A549 (cell line): ENCODE data around the gene HOXD9. TPM values are rescaled to one million over a fixed set of nuclear protein-coding genes. Genes with fewer than 3 reads are reported as not detected.

Source experiments
- ATAC-seq, 2 experiments: fragments of 200-7000 bp in 1 of 2; fragments of >200 bp in 1 of 2; cut with Nextera tagmentation in 1 of 2; cut with Tn5 transposase in 1 of 2; 3 replicates each; pipeline versions ENCODE4 v1.8.0 to v1.9.1; 2018 to 2020; ENCODE audit warnings: mild to moderate bottlenecking in 1 of 2, moderate library complexity in 1 of 2
- CTCF ChIA-PET: fragments of 300-600 bp; sonication (Branson Sonifier 250); formaldehyde crosslinking; extraction: SDS; loops from one replicate; lab custom pipeline; 2021; ENCODE audit warnings: antibody characterized with exemption, inconsistent platforms; lab: Yijun Ruan, JAX
- POLR2A ChIA-PET: fragments of 350-600 bp; formaldehyde crosslinking; extraction: SDS; loops from one replicate; lab custom pipeline; 2021; ENCODE audit warnings: antibody characterized with exemption, inconsistent platforms; lab: Yijun Ruan, JAX
- DNase-seq, 2 experiments: peaks; one replicate each; pipeline versions ENCODE4 v3.0.0 to v3.0.0-alpha.2; 2011 to 2016; ENCODE audit warnings: low read depth in 1 of 2, low spot score in 1 of 2
- FAIRE-seq: peaks from 2 replicates; lab custom pipeline; 2011; peaks lifted over from hg19 to GRCh38; lab: Jason Lieb, UNC
- H3K27ac ChIP-seq, 2 experiments: fragments of >200 bp; sonication (Bioruptor Twin); formaldehyde crosslinking; 3 replicates each; pipeline ENCODE4 v1.5.1; 2016 to 2017
- H3K4me1 ChIP-seq: fragments of >200 bp; sonication (Bioruptor Twin); formaldehyde crosslinking; 3 replicates; pipeline ENCODE4 v1.6.1; 2016
- H3K4me2 ChIP-seq: fragments of >200 bp; sonication (Bioruptor Twin); formaldehyde crosslinking; 3 replicates; pipeline ENCODE4 v1.6.1; 2016
- H3K4me3 ChIP-seq: fragments of >200 bp; sonication (Bioruptor Twin); formaldehyde crosslinking; 3 replicates; pipeline ENCODE4 v1.5.1; 2016
- H3K9me3 ChIP-seq: fragments of >200 bp; sonication (Bioruptor Twin); formaldehyde crosslinking; 3 replicates; pipeline ENCODE4 v1.6.1; 2016
- CBX2 ChIP-seq: fragments of 200-600 bp; sonication (generic); IDR thresholded peaks from 2 replicates; pipeline ENCODE4 v1.6.1; 2016; ENCODE audit warnings: low read depth, mild to moderate bottlenecking, borderline replicate concordance
- EHMT2 ChIP-seq: fragments of 200-600 bp; sonication (generic); IDR thresholded peaks from 2 replicates; pipeline ENCODE4 v1.6.1; 2016; ENCODE audit warnings: antibody characterized with exemption, low read depth, mild to moderate bottlenecking, moderate library complexity
- EP300 ChIP-seq, 2 experiments: fragments of >200 bp; sonication (Bioruptor Twin); formaldehyde crosslinking; IDR thresholded peaks; 2 replicates in 1 of 2; 3 replicates in 1 of 2; pipeline ENCODE4 v1.6.1; 2016 to 2017
- ESRRA ChIP-seq: fragments of 150-350 bp; IDR thresholded peaks from 2 replicates; pipeline ENCODE4 v1.6.1; 2014; ENCODE audit warnings: mild to moderate bottlenecking, low read length, borderline replicate concordance
- FOSB ChIP-seq: fragments of 250-450 bp; sonication (Bioruptor Pico); IDR thresholded peaks from 2 replicates; pipeline ENCODE4 v1.5.0; 2020; ENCODE audit warnings: mild to moderate bottlenecking, moderate library complexity
- FOXS1 ChIP-seq: fragments of 250-450 bp; sonication (Bioruptor Pico); IDR thresholded peaks from 2 replicates; pipeline ENCODE4 v1.5.0; 2020; ENCODE audit warnings: mild to moderate bottlenecking, moderate library complexity
- HOXB13 ChIP-seq: fragments of 250-450 bp; sonication (Bioruptor Pico); IDR thresholded peaks from 2 replicates; pipeline ENCODE4 v1.5.0; 2020; ENCODE audit warnings: low read depth, mild to moderate bottlenecking, moderate library complexity
- HOXB5 ChIP-seq: fragments of 250-450 bp; sonication (Bioruptor Pico); IDR thresholded peaks from 2 replicates; pipeline ENCODE4 v1.5.0; 2020; ENCODE audit warnings: mild to moderate bottlenecking, moderate library complexity
- JUN ChIP-seq, 2 experiments: fragments of >200 bp; sonication (Bioruptor Twin); formaldehyde crosslinking; IDR thresholded peaks; 2 replicates in 1 of 2; 3 replicates in 1 of 2; pipeline ENCODE4 v1.6.1; 2016 to 2017
- JUNB ChIP-seq: fragments of >200 bp; sonication (Bioruptor Twin); formaldehyde crosslinking; IDR thresholded peaks from 2 replicates; pipeline ENCODE4 v1.6.1; 2016
- KDM5A ChIP-seq: fragments of 200-600 bp; sonication (generic); IDR thresholded peaks from 2 replicates; pipeline ENCODE4 v1.6.1; 2016; ENCODE audit warnings: antibody characterized with exemption, mild to moderate bottlenecking
- MAFK ChIP-seq: fragments of 450-650 bp; IDR thresholded peaks from 2 replicates; pipeline ENCODE4 v1.6.1; 2014; ENCODE audit not compliant: partially characterized antibody
- MYC ChIP-seq: IDR thresholded peaks from 2 replicates; pipeline ENCODE4 v1.6.1; 2012; ENCODE audit warnings: mild to moderate bottlenecking, inconsistent platforms, low read length, improper control_type of control experiment, borderline replicate concordance
- NFE2L2 ChIP-seq: fragments of 150-350 bp; conservative IDR thresholded peaks from 2 replicates; pipeline ENCODE4 v1.6.1; 2014; ENCODE audit warnings: low read length
- NR3C1 ChIP-seq: fragments of >200 bp; sonication (Bioruptor Twin); formaldehyde crosslinking; IDR thresholded peaks from 3 replicates; pipeline ENCODE4 v1.6.1; 2017
- PHF8 ChIP-seq: fragments of 200-600 bp; sonication (generic); IDR thresholded peaks from 2 replicates; pipeline ENCODE4 v1.6.1; 2016; ENCODE audit warnings: low read depth, mild to moderate bottlenecking, antibody characterized with exemption, moderate library complexity, borderline replicate concordance
- POLR2A ChIP-seq: IDR thresholded peaks from 2 replicates; pipeline ENCODE4 v1.6.1; 2012; ENCODE audit warnings: mild to moderate bottlenecking, low read length
- RAD21 ChIP-seq, 2 experiments: fragments of >200 bp in 1 of 2; sonication (Bioruptor Twin) in 1 of 2; formaldehyde crosslinking in 1 of 2; IDR thresholded peaks in 1 of 2; conservative IDR thresholded peaks in 1 of 2; 2 replicates in 1 of 2; 3 replicates in 1 of 2; pipeline ENCODE4 v1.6.1; 2012 to 2018; ENCODE audit warnings: inconsistent platforms in 1 of 2
- RCOR1 ChIP-seq: fragments of 150-350 bp; IDR thresholded peaks from 2 replicates; pipeline ENCODE4 v1.6.1; 2014; ENCODE audit warnings: antibody characterized with exemption, low read length, low read depth
- RNF2 ChIP-seq: fragments of 200-600 bp; sonication (generic); IDR thresholded peaks from 2 replicates; pipeline ENCODE4 v1.6.1; 2016; ENCODE audit warnings: low read depth, mild to moderate bottlenecking, antibody characterized with exemption, moderate library complexity, borderline replicate concordance
- SMC3 ChIP-seq: fragments of >200 bp; sonication (Bioruptor Twin); formaldehyde crosslinking; IDR thresholded peaks from 3 replicates; pipeline ENCODE4 v1.6.1; 2018; ENCODE audit warnings: inconsistent platforms
- ZC3H11A ChIP-seq: fragments of 450-650 bp; IDR thresholded peaks from 2 replicates; pipeline ENCODE4 v1.6.1; 2014; ENCODE audit warnings: antibody characterized with exemption, mild to moderate bottlenecking
- ZNF302 ChIP-seq: fragments of 250-450 bp; sonication (Bioruptor Pico); IDR thresholded peaks from 2 replicates; pipeline ENCODE4 v1.9.0; 2021; ENCODE audit warnings: inconsistent platforms, mild to moderate bottlenecking, moderate library complexity
- WGBS: methylation state at CpG from one replicate; pipeline ENCODE4 v1.1.6; 2017; ENCODE audit errors: missing lambda C conversion rate; 5-methylcytosine and 5-hydroxymethylcytosine counted together
- polyA plus RNA-seq, 4 experiments: library from polyadenylated mRNA; depleted of rRNA in 3 of 4; stranded (reverse); fragments of >200 nt; fragmentation: RNase III in 1 of 4; extraction: RNeasy Plus Mini Kit Qiagen cat#74134 plus additional on column Dnase treatment in 1 of 4; gene quantifications; 2 replicates in 3 of 4; 3 replicates in 1 of 4; pipeline ENCODE4 v1.2.3, GENCODE V29; 2011 to 2017
- TF ChIP-seq, protein P1 (sequence below): fragments of >200 bp; sonication (Bioruptor Twin); formaldehyde crosslinking; IDR thresholded peaks from 3 replicates; pipeline ENCODE4 v1.5.1; 2016
- TF ChIP-seq, protein P2 (sequence below): fragments of 250-450 bp; sonication (Bioruptor Pico); IDR thresholded peaks from 2 replicates; pipeline ENCODE4 v1.5.0; 2021; ENCODE audit warnings: mild to moderate bottlenecking, moderate library complexity, borderline replicate concordance
- TF ChIP-seq, protein P3 (sequence below): IDR thresholded peaks from 2 replicates; pipeline ENCODE4 v1.6.1; 2012; ENCODE audit warnings: low read depth, borderline replicate concordance
- TF ChIP-seq, protein P4 (sequence below): IDR thresholded peaks from 2 replicates; pipeline ENCODE4 v1.6.1; 2012
- TF ChIP-seq, protein P5 (sequence below): fragments of >200 bp; sonication (Bioruptor Twin); formaldehyde crosslinking; IDR thresholded peaks from 2 replicates; pipeline ENCODE4 v1.6.1; 2016
- TF ChIP-seq, protein P6 (sequence below): fragments of >200 bp; sonication (Bioruptor Twin); formaldehyde crosslinking; IDR thresholded peaks from 3 replicates; pipeline ENCODE4 v1.6.1; 2016

HOXD9 gene
- polyA plus RNA-seq, 2 of the 4 experiments (the other 2 are of a cell fraction): 0.45 to 1.0 TPM

DNA sequence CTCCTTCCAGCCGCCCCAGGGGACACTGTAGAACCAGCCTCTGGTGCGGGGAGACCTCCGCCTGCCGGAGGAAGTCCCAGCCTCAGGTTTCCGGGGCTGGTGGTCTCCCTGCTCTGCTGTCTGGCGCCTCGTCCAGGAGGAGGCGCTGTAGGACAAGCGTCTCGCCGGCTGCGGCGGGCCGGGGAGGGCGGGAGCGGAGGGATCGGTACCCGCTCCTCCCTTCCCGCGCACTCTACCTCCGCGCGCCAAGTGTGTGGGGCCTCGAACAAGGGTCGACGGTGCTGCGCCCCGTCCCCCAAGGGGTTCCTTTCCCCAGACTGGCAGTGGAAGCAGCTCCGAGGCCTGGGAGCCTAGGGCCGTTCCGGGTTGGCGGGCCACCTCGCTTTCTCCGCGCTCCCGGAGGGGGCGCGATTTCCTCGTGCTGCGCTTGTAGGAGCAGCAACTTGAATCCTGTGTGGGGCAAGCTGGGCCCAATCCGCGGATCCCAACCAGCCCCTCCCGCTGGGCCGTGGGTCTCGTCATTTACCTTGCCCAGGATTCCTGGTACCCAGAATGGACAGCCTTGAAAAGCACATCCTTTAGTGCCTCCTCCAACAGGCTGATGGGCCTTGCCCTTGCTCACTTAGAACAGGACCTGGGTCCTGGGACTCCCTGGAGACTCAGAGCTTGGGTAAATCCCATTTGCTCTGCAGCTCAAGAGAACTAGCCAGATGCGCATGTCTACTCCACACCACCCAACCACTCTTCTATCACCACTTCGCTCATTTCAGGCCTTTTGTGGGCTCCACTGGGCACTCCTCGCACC is 18.2 kb downstream of the HOXD9 start:
- H3K27ac ChIP-seq: peak overlapping the region; percentile 87 to 99
- peak overlapping the region; percentile 77 for H3K4me2 ChIP-seq
- no peaks in the 10 kb centered on the region for H3K4me1 ChIP-seq
- no peak for TF ChIP-seq ESRRA
- TF ChIP-seq, protein P1, sequence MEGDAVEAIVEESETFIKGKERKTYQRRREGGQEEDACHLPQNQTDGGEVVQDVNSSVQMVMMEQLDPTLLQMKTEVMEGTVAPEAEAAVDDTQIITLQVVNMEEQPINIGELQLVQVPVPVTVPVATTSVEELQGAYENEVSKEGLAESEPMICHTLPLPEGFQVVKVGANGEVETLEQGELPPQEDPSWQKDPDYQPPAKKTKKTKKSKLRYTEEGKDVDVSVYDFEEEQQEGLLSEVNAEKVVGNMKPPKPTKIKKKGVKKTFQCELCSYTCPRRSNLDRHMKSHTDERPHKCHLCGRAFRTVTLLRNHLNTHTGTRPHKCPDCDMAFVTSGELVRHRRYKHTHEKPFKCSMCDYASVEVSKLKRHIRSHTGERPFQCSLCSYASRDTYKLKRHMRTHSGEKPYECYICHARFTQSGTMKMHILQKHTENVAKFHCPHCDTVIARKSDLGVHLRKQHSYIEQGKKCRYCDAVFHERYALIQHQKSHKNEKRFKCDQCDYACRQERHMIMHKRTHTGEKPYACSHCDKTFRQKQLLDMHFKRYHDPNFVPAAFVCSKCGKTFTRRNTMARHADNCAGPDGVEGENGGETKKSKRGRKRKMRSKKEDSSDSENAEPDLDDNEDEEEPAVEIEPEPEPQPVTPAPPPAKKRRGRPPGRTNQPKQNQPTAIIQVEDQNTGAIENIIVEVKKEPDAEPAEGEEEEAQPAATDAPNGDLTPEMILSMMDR: peak; percentile 100
- TF ChIP-seq CBX2: no peak
- TF ChIP-seq ZC3H11A: no peak
- no peak for TF ChIP-seq NFE2L2
- TF ChIP-seq, protein P2, sequence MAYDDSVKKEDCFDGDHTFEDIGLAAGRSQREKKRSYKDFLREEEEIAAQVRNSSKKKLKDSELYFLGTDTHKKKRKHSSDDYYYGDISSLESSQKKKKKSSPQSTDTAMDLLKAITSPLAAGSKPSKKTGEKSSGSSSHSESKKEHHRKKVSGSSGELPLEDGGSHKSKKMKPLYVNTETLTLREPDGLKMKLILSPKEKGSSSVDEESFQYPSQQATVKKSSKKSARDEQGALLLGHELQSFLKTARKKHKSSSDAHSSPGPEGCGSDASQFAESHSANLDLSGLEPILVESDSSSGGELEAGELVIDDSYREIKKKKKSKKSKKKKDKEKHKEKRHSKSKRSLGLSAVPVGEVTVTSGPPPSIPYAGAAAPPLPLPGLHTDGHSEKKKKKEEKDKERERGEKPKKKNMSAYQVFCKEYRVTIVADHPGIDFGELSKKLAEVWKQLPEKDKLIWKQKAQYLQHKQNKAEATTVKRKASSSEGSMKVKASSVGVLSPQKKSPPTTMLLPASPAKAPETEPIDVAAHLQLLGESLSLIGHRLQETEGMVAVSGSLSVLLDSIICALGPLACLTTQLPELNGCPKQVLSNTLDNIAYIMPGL: peak; percentile 87; the same call in 1 of the 2 replicates
- TF ChIP-seq HOXB13 (CRISPR knock-in tag): no peak
- TF ChIP-seq RAD21 (conservative IDR thresholded peaks at IDR 0.05 in 1 of 2, IDR thresholded peaks at IDR 0.05 in 1 of 2): peak; percentile 90 to 100
- peak; percentile 99 for TF ChIP-seq SMC3
- no peak for TF ChIP-seq RCOR1
- TF ChIP-seq POLR2A: peak; percentile 32; the same call in 1 of the 2 replicates
- no peak for TF ChIP-seq EP300 (IDR thresholded peaks at IDR 0.05)
- TF ChIP-seq, protein P3, sequence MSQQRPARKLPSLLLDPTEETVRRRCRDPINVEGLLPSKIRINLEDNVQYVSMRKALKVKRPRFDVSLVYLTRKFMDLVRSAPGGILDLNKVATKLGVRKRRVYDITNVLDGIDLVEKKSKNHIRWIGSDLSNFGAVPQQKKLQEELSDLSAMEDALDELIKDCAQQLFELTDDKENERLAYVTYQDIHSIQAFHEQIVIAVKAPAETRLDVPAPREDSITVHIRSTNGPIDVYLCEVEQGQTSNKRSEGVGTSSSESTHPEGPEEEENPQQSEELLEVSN: peak; percentile 95
- 0 out of 2 replicates have a peak, but pooled peaks have one; percentile 43 for TF ChIP-seq PHF8
- TF ChIP-seq, protein P4, sequence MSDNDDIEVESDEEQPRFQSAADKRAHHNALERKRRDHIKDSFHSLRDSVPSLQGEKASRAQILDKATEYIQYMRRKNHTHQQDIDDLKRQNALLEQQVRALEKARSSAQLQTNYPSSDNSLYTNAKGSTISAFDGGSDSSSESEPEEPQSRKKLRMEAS: peak; percentile 88
- peak; percentile 59; the same call in 1 of the 2 replicates for TF ChIP-seq KDM5A
- no peak for TF ChIP-seq EHMT2
- TF ChIP-seq RNF2: no peak
- TF ChIP-seq, protein P5, sequence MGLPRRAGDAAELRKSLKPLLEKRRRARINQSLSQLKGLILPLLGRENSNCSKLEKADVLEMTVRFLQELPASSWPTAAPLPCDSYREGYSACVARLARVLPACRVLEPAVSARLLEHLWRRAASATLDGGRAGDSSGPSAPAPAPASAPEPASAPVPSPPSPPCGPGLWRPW: no peak
- TF ChIP-seq JUN (IDR thresholded peaks at IDR 0.05): no peak; a peak in 1 of 5 replicates
- ATAC-seq (peak; percentile 89 to 96), FAIRE-seq (no peak), DNase-seq (peak; percentile 84 to 85)
- WGBS: 16% methylated on average over 22 of the region's 48 CpGs
- POLR2A ChIA-PET: interaction anchor here (0.6 to 2.2 kb wide), 5 partner anchors 14 to 511 kb away, joined by 3 to 9 read pairs (median 7); no protein-coding TSS in a partner anchor
- H3K9me3 ChIP-seq: no peaks in the 10 kb centered on the region
- CTCF ChIA-PET: interaction anchor here (0.6 to 11.6 kb wide), 104 partner anchors 9 to 1415 kb away, joined by 3 to 216 read pairs (median 5); partner anchors contain the start of genes HOXD1, HOXD3 and HOXD4
- peak overlapping the region; percentile 49 for H3K4me3 ChIP-seq

DNA sequence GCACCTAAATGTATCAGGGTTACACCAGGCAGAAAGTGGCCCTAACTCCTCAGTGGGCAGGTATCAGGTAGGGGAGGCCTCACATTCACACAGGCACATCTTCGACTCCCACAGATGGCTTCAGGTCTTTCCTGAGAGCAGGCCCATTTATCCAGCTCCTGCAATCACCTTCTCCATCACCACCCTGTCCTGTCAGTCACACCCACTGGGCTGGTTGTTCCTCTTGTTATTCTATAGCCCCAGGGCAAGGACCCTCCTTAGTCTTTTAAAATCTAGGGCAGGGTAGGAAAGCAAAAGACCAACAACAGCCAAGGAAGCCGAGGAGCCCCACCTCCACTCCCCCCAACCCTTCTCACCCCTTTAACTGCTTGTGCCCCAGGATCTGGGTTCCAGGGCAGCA is 19.8 kb downstream of the HOXD9 start:
- ChIA-PET POLR2A (no interaction called here), CTCF (interaction anchor here (0.6 to 11.6 kb wide), 7 partner anchors 11 to 587 kb away, joined by 3 to 196 read pairs (median 46); no protein-coding TSS in a partner anchor)
- Histone ChIP-seq H3K4me1 (no peaks in the 10 kb centered on the region), H3K4me3 (no peak overlapping the region), H3K9me3 (no peaks in the 10 kb centered on the region), H3K27ac (no peak overlapping the region), H3K4me2 (no peak overlapping the region)
- no peak for ATAC-seq
- FAIRE-seq: no peak
- 85% methylated on average over 2 of the region's 2 CpGs for WGBS
- no peak for DNase-seq
- TF ChIP-seq, protein P3: no peak
- TF ChIP-seq FOXS1 (CRISPR knock-in tag) (no peak), NR3C1 (no peak), SMC3 (no peak), JUNB (no peak), FOSB (no peak), ZNF302 (no peak), MYC (no peak), PHF8 (no peak), HOXB5 (no peak), MAFK (no peak)
- TF ChIP-seq, protein P6, sequence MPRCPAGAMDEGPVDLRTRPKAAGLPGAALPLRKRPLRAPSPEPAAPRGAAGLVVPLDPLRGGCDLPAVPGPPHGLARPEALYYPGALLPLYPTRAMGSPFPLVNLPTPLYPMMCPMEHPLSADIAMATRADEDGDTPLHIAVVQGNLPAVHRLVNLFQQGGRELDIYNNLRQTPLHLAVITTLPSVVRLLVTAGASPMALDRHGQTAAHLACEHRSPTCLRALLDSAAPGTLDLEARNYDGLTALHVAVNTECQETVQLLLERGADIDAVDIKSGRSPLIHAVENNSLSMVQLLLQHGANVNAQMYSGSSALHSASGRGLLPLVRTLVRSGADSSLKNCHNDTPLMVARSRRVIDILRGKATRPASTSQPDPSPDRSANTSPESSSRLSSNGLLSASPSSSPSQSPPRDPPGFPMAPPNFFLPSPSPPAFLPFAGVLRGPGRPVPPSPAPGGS: no peak
- TF ChIP-seq, protein P4: no peak
